ENCODE data around the gene F2RL3. TPM values are rescaled to one million over a fixed set of nuclear protein-coding genes. Genes with fewer than 3 reads are reported as not detected.

Gene F2RL3
- total RNA-seq, 2 donors from 2014 or later = 1.6 to 2.1 TPM

DNA sequence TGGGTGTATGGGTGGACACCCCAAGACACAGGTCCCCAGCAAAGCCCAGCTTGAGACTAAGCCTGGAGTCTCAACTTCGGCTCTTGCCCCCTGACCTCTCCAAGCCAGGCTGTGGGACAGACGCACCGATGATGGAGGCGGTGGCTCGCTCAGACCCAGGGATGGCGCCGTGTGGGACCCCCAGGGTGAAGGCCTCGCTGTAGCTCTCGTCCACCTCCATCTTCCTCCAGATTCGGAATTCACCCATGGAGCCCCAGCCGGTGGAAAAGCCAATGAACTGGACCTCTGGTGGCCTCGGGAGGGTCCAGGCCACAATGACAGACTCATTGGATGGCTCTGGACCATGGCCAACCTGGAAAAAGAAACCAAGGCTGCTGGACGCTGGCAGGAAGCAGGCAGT, 39.1 kb downstream of the F2RL3 start:
- DNase-seq (no peak), ATAC-seq (no peak)
- H3K36me3 ChIP-seq (replicated peaks in 1 of 2; ENCODE audit: insufficient read depth in 1 of 2, low read depth in 2 of 2) = no peaks in the 10 kb centered on the region
- intact Hi-C loops (cut with DNase I) = no loop called here
- H3K27ac ChIP-seq = no peak overlapping the region
- H3K9me3 ChIP-seq = peaks cover 0 to 6% (median 0%) of the 10 kb centered on the region in 3 donors
- TF ChIP-seq, protein P1, sequence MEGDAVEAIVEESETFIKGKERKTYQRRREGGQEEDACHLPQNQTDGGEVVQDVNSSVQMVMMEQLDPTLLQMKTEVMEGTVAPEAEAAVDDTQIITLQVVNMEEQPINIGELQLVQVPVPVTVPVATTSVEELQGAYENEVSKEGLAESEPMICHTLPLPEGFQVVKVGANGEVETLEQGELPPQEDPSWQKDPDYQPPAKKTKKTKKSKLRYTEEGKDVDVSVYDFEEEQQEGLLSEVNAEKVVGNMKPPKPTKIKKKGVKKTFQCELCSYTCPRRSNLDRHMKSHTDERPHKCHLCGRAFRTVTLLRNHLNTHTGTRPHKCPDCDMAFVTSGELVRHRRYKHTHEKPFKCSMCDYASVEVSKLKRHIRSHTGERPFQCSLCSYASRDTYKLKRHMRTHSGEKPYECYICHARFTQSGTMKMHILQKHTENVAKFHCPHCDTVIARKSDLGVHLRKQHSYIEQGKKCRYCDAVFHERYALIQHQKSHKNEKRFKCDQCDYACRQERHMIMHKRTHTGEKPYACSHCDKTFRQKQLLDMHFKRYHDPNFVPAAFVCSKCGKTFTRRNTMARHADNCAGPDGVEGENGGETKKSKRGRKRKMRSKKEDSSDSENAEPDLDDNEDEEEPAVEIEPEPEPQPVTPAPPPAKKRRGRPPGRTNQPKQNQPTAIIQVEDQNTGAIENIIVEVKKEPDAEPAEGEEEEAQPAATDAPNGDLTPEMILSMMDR (IDR thresholded peaks at IDR 0.05) = no peak
- TF ChIP-seq POLR2A (IDR thresholded peaks at IDR 0.05) = no peak
- WGBS, 2 donors = 70 to 80% methylated on average over 1 to 13 of the region's 13 CpGs
- H3K27me3 ChIP-seq = no peaks in the 10 kb centered on the region
- no peaks in the 10 kb centered on the region for H3K4me1 ChIP-seq
- no peak overlapping the region for H3K4me3 ChIP-seq

DNA sequence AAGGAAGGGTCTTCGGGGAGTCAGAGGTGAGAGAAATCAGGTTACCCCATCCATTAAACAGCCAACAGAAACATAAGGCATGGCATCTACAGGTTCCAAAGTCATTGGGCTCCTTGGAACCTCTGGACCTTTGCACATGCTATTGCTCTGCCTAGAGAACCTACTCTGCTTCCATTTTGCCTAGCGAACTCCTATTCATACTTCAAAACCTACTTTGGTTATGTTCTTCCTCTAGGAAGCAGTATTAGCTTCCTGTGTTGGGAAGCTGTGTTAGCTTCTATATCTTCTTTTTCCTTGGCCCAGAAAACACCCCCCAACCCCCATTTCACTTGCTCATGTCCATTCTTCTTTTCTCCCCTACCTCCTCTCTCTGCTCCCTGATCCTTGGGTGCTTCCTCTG, 39.6 kb downstream of the F2RL3 start:
- WGBS, 2 donors = 66 to 78% methylated on average over 2 of the region's 2 CpGs
- no peak overlapping the region for H3K4me3 ChIP-seq
- intact Hi-C loops (cut with DNase I) = no loop called here
- ATAC-seq = no peak
- H3K27ac ChIP-seq = no peak overlapping the region
- no peaks in the 10 kb centered on the region for H3K36me3 ChIP-seq (replicated peaks in 1 of 2; ENCODE audit: insufficient read depth in 1 of 2, low read depth in 2 of 2)
- peaks cover 0 to 6% (median 0%) of the 10 kb centered on the region in 3 donors for H3K9me3 ChIP-seq
- TF ChIP-seq POLR2A (IDR thresholded peaks at IDR 0.05) = no peak
- TF ChIP-seq, protein P1 (IDR thresholded peaks at IDR 0.05) = no peak
- no peaks in the 10 kb centered on the region for H3K4me1 ChIP-seq
- DNase-seq = no peak
- H3K27me3 ChIP-seq = no peaks in the 10 kb centered on the region

GRCh38 chr19:16928916-16929315, 40.1 kb downstream of the F2RL3 start:
- intact Hi-C loops (cut with DNase I) = no loop called here

GRCh38 chr19:16930753-16931152, 42.0 kb downstream of the F2RL3 start:
- DNase-seq (no peak), ATAC-seq (no peak)
- Histone ChIP-seq H3K4me3 (no peak overlapping the region), H3K27me3 (no peaks in the 10 kb centered on the region), H3K4me1 (no peaks in the 10 kb centered on the region), H3K36me3 (replicated peaks in 1 of 2; ENCODE audit: insufficient read depth in 1 of 2, low read depth in 2 of 2) (no peaks in the 10 kb centered on the region), H3K9me3 (peaks cover 0 to 10% (median 0%) of the 10 kb centered on the region in 3 donors), H3K27ac (no peak overlapping the region)
- TF ChIP-seq, protein P1 (IDR thresholded peaks at IDR 0.05) = no peak
- TF ChIP-seq POLR2A (IDR thresholded peaks at IDR 0.05) = no peak
- 65% methylated on average over 5 of the region's 5 CpGs; no CpG with 5 or more reads in 1 of the 2 donors for WGBS, 2 donors
- intact Hi-C loops (cut with DNase I) = no loop called here

More at GRCh38 chr19:16928916-16929315, 40.1 kb downstream of the F2RL3 start:
- DNase-seq = no peak
- Histone ChIP-seq H3K4me3 (no peak overlapping the region), H3K27ac (no peak overlapping the region), H3K27me3 (no peaks in the 10 kb centered on the region), H3K4me1 (no peaks in the 10 kb centered on the region), H3K36me3 (replicated peaks in 1 of 2; ENCODE audit: insufficient read depth in 1 of 2, low read depth in 2 of 2) (no peaks in the 10 kb centered on the region), H3K9me3 (peaks cover 0 to 6% (median 0%) of the 10 kb centered on the region in 3 donors)
- WGBS, 2 donors = 79 to 82% methylated on average over 6 to 10 of the region's 10 CpGs
- TF ChIP-seq, protein P1 (IDR thresholded peaks at IDR 0.05) = no peak
- TF ChIP-seq POLR2A (IDR thresholded peaks at IDR 0.05) = no peak
- ATAC-seq = no peak

- Histone ChIP-seq H3K36me3 (replicated peaks in 1 of 2; ENCODE audit: insufficient read depth in 1 of 2, low read depth in 2 of 2) (no peaks in the 10 kb centered on the region), H3K27me3 (no peaks in the 10 kb centered on the region), H3K9me3 (peaks cover 0 to 10% (median 0%) of the 10 kb centered on the region in 3 donors), H3K4me1 (no peaks in the 10 kb centered on the region), H3K27ac (no peak overlapping the region), H3K4me3 (no peak overlapping the region)
- TF ChIP-seq, protein P1 (IDR thresholded peaks at IDR 0.05) = no peak
- TF ChIP-seq POLR2A (IDR thresholded peaks at IDR 0.05) = no peak
- no peak for DNase-seq
- WGBS, 2 donors = 84% methylated on average over 4 of the region's 4 CpGs; no CpG with 5 or more reads in 1 of the 2 donors
- intact Hi-C loops (cut with DNase I) = no loop called here
- no peak for ATAC-seq
Measured at GRCh38 chr19:16931306-16931705, 42.5 kb downstream of the F2RL3 start.
